PC-9 (cell line): Measurements from ENCODE around the gene C1orf159. TPM values are rescaled to one million over a fixed set of nuclear protein-coding genes. Genes with fewer than 3 reads are reported as not detected.

Experiments
- BruUV-seq: library from RNA; stranded (reverse); fragments of 400-500 nt; replicated peaks from 2 replicates; lab custom pipeline; 2021; lab: Mats Ljungman, UMichigan
- CTCF ChIA-PET: fragments of 300-600 bp; sonication (Branson Sonifier 250); formaldehyde crosslinking; loops from one replicate; lab custom pipeline; 2022; ENCODE audit warnings: antibody characterized with exemption; lab: Charles Lee
- POLR2A ChIA-PET: fragments of 300-600 bp; sonication (Branson Sonifier 250); formaldehyde crosslinking; loops from one replicate; lab custom pipeline; 2022; ENCODE audit warnings: antibody characterized with exemption; ENCODE audit not compliant: unreplicated experiment; lab: Charles Lee
- DNase-seq, 2 experiments: peaks; one replicate each; pipeline versions ENCODE4 v3.0.0 to v3.0.0-alpha.2; 2015 to 2022; ENCODE audit warnings: mixed read lengths in 1 of 2
- H2AFZ ChIP-seq: fragments of 200-600 bp; sonication (generic); 2 replicates; pipeline ENCODE4 v1.8.1; 2017; ENCODE audit warnings: antibody characterized with exemption
- H3F3A ChIP-seq: fragments of 200-600 bp; sonication (generic); 2 replicates; pipeline ENCODE4 v1.8.1; 2017; ENCODE audit warnings: antibody characterized with exemption, mild to moderate bottlenecking, low read depth; ENCODE audit not compliant: insufficient read depth
- H3K27ac ChIP-seq: fragments of 200-600 bp; sonication (generic); 2 replicates; pipeline ENCODE4 v1.6.1; 2016; ENCODE audit warnings: mixed run types
- H3K27me3 ChIP-seq: fragments of 200-600 bp; sonication (generic); 2 replicates; pipeline ENCODE4 v1.6.1; 2016; ENCODE audit warnings: low read depth, mixed run types; ENCODE audit not compliant: insufficient read depth
- H3K36me3 ChIP-seq: fragments of 200-600 bp; sonication (generic); 2 replicates; pipeline ENCODE4 v1.6.1; 2016; ENCODE audit warnings: low read depth, mixed run types
- H3K4me1 ChIP-seq: fragments of 200-600 bp; sonication (generic); replicated peaks from 2 replicates; pipeline ENCODE4 v1.6.1; 2016; ENCODE audit warnings: mixed run types; ENCODE audit not compliant: insufficient read depth
- H3K4me2 ChIP-seq: fragments of 200-600 bp; sonication (generic); 2 replicates; pipeline ENCODE4 v1.6.1; 2017; ENCODE audit warnings: mixed run types
- H3K4me3 ChIP-seq: fragments of 200-600 bp; sonication (generic); 2 replicates; pipeline ENCODE4 v1.6.1; 2016; ENCODE audit warnings: mixed run types
- H3K79me2 ChIP-seq: fragments of 200-600 bp; sonication (generic); 2 replicates; pipeline ENCODE4 v1.6.1; 2017; ENCODE audit warnings: low read depth, mixed run types
- H3K9me2 ChIP-seq: fragments of 200-600 bp; sonication (generic); 2 replicates; pipeline ENCODE4 v1.8.1; 2017; ENCODE audit warnings: mild to moderate bottlenecking; ENCODE audit not compliant: insufficient read depth
- H3K9me3 ChIP-seq: fragments of 200-600 bp; sonication (generic); 2 replicates; pipeline ENCODE4 v1.8.1; 2016; ENCODE audit warnings: low read depth; ENCODE audit not compliant: insufficient read depth
- H4K20me1 ChIP-seq: fragments of 200-600 bp; sonication (generic); 2 replicates; pipeline ENCODE4 v1.8.1; 2017; ENCODE audit not compliant: insufficient read depth
- EZH2 ChIP-seq: fragments of 200-600 bp; sonication (generic); IDR thresholded peaks from 2 replicates; pipeline ENCODE4 v1.8.0; 2017; ENCODE audit warnings: antibody characterized with exemption, low read depth
- intact Hi-C: fragments of 100-400 bp; cut with micrococcal nuclease; formaldehyde crosslinking; loops from one replicate; pipeline ENCODE4 v1.10.0; 2022; ENCODE audit not compliant: unreplicated experiment
- total RNA-seq: library from RNA; stranded (reverse); gene quantifications from 2 replicates; pipeline ENCODE4 v1.2.3, GENCODE V29; 2021
- TF ChIP-seq, protein P1 (sequence below): fragments of 200-600 bp; sonication (generic); conservative IDR thresholded peaks from 2 replicates; pipeline ENCODE4 v1.6.1; 2017; ENCODE audit warnings: mixed run types, antibody characterized with exemption, mild to moderate bottlenecking, moderate library complexity

Gene C1orf159
- total RNA-seq, 1 experiment from 2014 or later = 31.1 TPM

DNA sequence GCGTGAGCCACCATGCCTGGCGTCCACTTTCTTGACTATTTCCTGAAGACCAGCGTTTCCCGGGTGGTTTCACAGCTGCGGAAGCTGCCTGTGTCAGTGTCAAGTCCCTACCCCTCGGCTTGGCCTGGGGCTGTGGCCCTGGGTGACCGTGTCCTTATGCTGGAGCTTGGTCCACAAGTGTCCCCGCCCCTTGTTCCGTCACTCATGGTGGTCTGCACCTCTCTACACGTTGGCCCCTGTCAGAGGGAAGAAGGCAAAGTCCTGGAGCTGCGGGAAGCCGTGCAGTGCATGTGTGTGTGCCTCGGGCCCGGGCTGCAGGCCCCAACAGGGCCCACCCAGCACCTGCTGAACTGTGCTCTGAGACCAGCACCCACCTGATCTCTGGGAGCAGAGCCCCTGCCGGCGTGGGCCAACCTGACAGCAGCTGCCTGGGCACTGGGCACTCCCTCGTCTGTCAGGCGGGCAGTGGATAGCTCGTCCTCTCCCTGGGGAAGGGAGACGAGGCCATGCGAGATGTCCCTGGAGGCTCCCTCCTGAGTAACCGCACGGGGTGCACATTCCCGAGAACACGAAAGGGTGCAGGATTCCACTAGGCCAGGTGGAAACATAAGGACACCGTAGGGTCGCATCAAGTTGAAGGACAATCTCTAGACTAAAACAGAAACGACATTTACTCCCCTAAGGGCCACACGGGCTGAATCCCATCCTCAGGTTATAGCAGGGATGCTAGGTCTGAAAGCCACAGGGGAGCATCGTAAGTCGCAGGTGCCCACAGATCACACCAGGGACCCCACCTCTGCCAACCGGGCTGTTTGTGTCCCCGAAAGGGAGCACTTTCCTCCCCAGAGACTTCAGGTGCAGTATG, 2.4 kb upstream of the C1orf159 start:
- no peaks in the 10 kb centered on the region for H3K27me3 ChIP-seq
- POLR2A ChIA-PET = no interaction called here
- H3K9me3 ChIP-seq = no peaks in the 10 kb centered on the region
- TF ChIP-seq EZH2 = no peak
- TF ChIP-seq, protein P1, sequence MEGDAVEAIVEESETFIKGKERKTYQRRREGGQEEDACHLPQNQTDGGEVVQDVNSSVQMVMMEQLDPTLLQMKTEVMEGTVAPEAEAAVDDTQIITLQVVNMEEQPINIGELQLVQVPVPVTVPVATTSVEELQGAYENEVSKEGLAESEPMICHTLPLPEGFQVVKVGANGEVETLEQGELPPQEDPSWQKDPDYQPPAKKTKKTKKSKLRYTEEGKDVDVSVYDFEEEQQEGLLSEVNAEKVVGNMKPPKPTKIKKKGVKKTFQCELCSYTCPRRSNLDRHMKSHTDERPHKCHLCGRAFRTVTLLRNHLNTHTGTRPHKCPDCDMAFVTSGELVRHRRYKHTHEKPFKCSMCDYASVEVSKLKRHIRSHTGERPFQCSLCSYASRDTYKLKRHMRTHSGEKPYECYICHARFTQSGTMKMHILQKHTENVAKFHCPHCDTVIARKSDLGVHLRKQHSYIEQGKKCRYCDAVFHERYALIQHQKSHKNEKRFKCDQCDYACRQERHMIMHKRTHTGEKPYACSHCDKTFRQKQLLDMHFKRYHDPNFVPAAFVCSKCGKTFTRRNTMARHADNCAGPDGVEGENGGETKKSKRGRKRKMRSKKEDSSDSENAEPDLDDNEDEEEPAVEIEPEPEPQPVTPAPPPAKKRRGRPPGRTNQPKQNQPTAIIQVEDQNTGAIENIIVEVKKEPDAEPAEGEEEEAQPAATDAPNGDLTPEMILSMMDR = no peak
- no peaks in the 10 kb centered on the region for H4K20me1 ChIP-seq
- peaks cover 7% of the 10 kb centered on the region for H3K4me1 ChIP-seq
- H3K4me3 ChIP-seq = no peak overlapping the region
- peaks cover 6% of the 10 kb centered on the region; the same call in 1 of the 2 replicates for H3F3A ChIP-seq
- peaks cover 4% of the 10 kb centered on the region; the same call in 1 of the 2 replicates for H3K36me3 ChIP-seq
- H3K79me2 ChIP-seq = peaks cover 19% of the 10 kb centered on the region
- intact Hi-C loops = no loop called here
- no peaks in the 10 kb centered on the region for H3K9me2 ChIP-seq
- H2AFZ ChIP-seq = no peak overlapping the region
- CTCF ChIA-PET = no interaction called here
- DNase-seq = no peak
- no TSS peak for BruUV-seq
- H3K27ac ChIP-seq = no peak overlapping the region
- H3K4me2 ChIP-seq = no peak overlapping the region

DNA sequence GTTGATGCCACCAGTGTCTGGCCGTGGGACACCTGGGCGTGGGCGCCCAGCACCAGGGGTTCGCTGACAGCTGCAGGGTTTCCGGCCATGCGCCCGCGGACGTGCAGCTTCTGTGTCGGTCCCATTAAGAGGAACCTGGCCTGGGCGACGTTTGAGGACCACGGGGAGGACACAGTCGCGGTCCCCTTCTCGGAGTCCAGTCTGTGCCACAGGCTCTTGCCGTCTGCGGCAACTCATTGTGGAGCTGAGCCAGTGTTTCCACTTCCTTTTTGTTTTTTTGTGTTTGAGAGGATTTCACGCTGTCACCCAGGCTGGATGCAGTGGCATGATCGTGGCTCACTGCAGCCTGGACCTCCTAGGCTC, 1.6 kb upstream of the C1orf159 start:
- no peaks in the 10 kb centered on the region for H3K9me2 ChIP-seq
- no peak for DNase-seq
- H3K36me3 ChIP-seq = peaks cover 11% of the 10 kb centered on the region; the same call in 1 of the 2 replicates
- peaks cover 7% of the 10 kb centered on the region for H3K4me1 ChIP-seq
- BruUV-seq = TSS peak; percentile 50
- TF ChIP-seq EZH2 = no peak
- TF ChIP-seq, protein P1 = no peak
- H3K27me3 ChIP-seq = no peaks in the 10 kb centered on the region
- no peaks in the 10 kb centered on the region for H4K20me1 ChIP-seq
- H3F3A ChIP-seq = no peaks in the 10 kb centered on the region; the same call in 1 of the 2 replicates
- intact Hi-C loops = loop anchor here (2.0 kb wide), 1 partner anchor 43 kb away; the partner anchor contains the start of gene RNF223
- CTCF ChIA-PET = no interaction called here
- no peaks in the 10 kb centered on the region for H3K9me3 ChIP-seq
- H3K27ac ChIP-seq = no peak overlapping the region
- H2AFZ ChIP-seq = no peak overlapping the region
- H3K4me2 ChIP-seq = peak overlapping the region; percentile 30; the same call in 1 of the 2 replicates
- peaks cover 27% of the 10 kb centered on the region for H3K79me2 ChIP-seq
- POLR2A ChIA-PET = no interaction called here
- no peak overlapping the region for H3K4me3 ChIP-seq

DNA sequence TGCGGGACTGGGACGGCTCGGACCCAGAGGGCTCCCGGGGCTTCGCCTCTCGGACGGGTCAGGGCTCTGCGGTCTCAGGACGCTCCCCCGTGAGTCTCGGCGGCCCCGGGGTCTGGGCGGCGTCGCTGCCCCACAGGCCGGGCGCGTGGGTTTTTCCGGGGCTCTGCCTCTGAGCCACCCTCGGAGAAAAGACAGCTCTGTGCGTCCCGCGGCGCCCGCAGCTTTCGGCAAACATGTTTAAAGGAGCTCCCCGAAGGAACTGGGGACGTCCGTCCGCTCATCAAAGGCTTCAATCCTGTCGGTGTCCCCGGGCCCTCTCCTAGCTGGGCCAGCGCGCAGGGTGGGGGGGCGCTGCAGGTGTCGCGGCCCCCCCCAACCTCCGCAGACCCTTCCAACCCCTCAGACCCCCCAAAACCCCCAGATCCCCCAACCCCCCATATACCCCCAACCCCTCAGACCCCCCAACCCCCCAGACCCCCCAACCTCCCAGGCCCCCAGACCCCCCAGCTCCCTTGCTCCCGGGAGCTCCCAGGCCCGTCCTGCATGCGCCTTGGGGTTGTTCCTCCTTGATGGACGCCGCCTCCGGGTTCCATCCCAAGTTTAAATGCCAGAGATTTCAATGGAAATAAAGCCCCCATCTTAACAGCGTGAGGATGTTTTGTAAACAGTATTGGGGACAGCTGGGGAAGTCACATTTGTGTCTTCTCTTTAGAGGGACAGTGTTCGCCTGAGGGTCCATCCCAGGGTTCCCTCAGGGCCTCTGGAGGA, 996 bp upstream of the C1orf159 start:
- ChIA-PET CTCF (interaction anchor here (0.6 kb wide), 1 partner anchor 159 kb away, joined by 3 read pairs; no protein-coding TSS in a partner anchor), POLR2A (interaction anchor here (0.6 kb wide), 1 partner anchor 36 kb away, joined by 15 read pairs; no protein-coding TSS in a partner anchor)
- no peaks in the 10 kb centered on the region for H3K9me2 ChIP-seq
- peaks cover 7% of the 10 kb centered on the region for H3K4me1 ChIP-seq
- peaks cover 11% of the 10 kb centered on the region; the same call in 1 of the 2 replicates for H3K36me3 ChIP-seq
- peak overlapping the region; percentile 88 for H2AFZ ChIP-seq
- TF ChIP-seq EZH2 = no peak
- TF ChIP-seq, protein P1 = no peak
- intact Hi-C loops = loop anchor here (2.0 kb wide), 1 partner anchor 42 kb away; the partner anchor contains the start of gene RNF223
- BruUV-seq = no TSS peak
- no peaks in the 10 kb centered on the region for H4K20me1 ChIP-seq
- H3K9me3 ChIP-seq = no peaks in the 10 kb centered on the region
- H3F3A ChIP-seq = no peaks in the 10 kb centered on the region; the same call in 1 of the 2 replicates
- no peak for DNase-seq
- no peak overlapping the region for H3K27ac ChIP-seq
- no peaks in the 10 kb centered on the region for H3K27me3 ChIP-seq
- H3K79me2 ChIP-seq = peaks cover 33% of the 10 kb centered on the region
- peak overlapping the region; percentile 94 for H3K4me2 ChIP-seq
- peak overlapping the region; percentile 75 for H3K4me3 ChIP-seq
